Liver (tissue), 9 donors: ENCODE measurements around the gene DNAI4. TPM values are rescaled to one million over a fixed set of nuclear protein-coding genes. Genes with fewer than 3 reads are reported as not detected.

Experiments used
- DNase-seq: peaks from one replicate; pipeline ENCODE4 v3.0.0-alpha.2; 2017; ENCODE audit warnings: low spot score
- H3K27ac ChIP-seq, 2 donors: one replicate each; pipeline ENCODE4 v1.7.0; 2013; ENCODE audit warnings: inconsistent platforms in 2 of 2, low read length in 2 of 2, control low read depth in 1 of 2, low read depth in 1 of 2, mild to moderate bottlenecking in 1 of 2
- H3K27me3 ChIP-seq, 4 donors: one replicate each; pipeline versions ENCODE4 v1.6.1 to v1.7.0; 2013; ENCODE audit warnings: low read length in 3 of 4, inconsistent platforms in 1 of 4, mild to moderate bottlenecking in 1 of 4, moderate library complexity in 1 of 4; ENCODE audit not compliant: control insufficient read depth in 4 of 4, insufficient read depth in 4 of 4
- H3K36me3 ChIP-seq, 4 donors: one replicate each; pipeline versions ENCODE4 v1.6.1 to v1.7.0; 2013; ENCODE audit warnings: low read length in 3 of 4, mild to moderate bottlenecking in 3 of 4, low read depth in 1 of 4, moderate library complexity in 1 of 4; ENCODE audit not compliant: control insufficient read depth in 4 of 4, insufficient read depth in 3 of 4
- H3K4me1 ChIP-seq, 4 donors: one replicate each; pipeline versions ENCODE4 v1.6.1 to v1.7.0; 2013; ENCODE audit warnings: low read length in 3 of 4, mild to moderate bottlenecking in 3 of 4, moderate library complexity in 1 of 4; ENCODE audit not compliant: control insufficient read depth in 4 of 4, insufficient read depth in 4 of 4
- H3K4me3 ChIP-seq, 3 donors: one replicate each; pipeline versions ENCODE4 v1.6.1 to v1.7.0; 2013; ENCODE audit warnings: low read length in 3 of 3, control low read depth in 1 of 3, low read depth in 1 of 3, mild to moderate bottlenecking in 1 of 3
- H3K9ac ChIP-seq, 2 donors: one replicate each; pipeline ENCODE4 v1.7.0; 2013; ENCODE audit warnings: low read length in 2 of 2, mild to moderate bottlenecking in 2 of 2, moderate library complexity in 2 of 2, control low read depth in 1 of 2, low read depth in 1 of 2
- H3K9me3 ChIP-seq, 4 donors: one replicate each; pipeline versions ENCODE4 v1.6.1 to v1.7.0; 2013; ENCODE audit warnings: low read length in 3 of 4; ENCODE audit not compliant: control insufficient read depth in 4 of 4
- ATF3 ChIP-seq: IDR thresholded peaks from 2 replicates; pipeline ENCODE4 v1.6.1; 2016; ENCODE audit warnings: antibody characterized with exemption
- EGR1 ChIP-seq, 2 donors: IDR thresholded peaks; 2 replicates each; pipeline ENCODE4 v1.6.1; 2016 to 2018; ENCODE audit warnings: antibody characterized with exemption in 2 of 2, low read depth in 2 of 2
- FOXA1 ChIP-seq: IDR thresholded peaks from 2 replicates; pipeline ENCODE4 v1.6.1; 2016; ENCODE audit warnings: antibody characterized with exemption
- FOXA2 ChIP-seq: IDR thresholded peaks from 2 replicates; pipeline ENCODE4 v1.6.1; 2016; ENCODE audit warnings: antibody characterized with exemption
- GABPA ChIP-seq, 2 donors: IDR thresholded peaks in 1 of 2; conservative IDR thresholded peaks in 1 of 2; 2 replicates each; pipeline ENCODE4 v1.6.1; 2016; ENCODE audit warnings: antibody characterized with exemption in 2 of 2, mild to moderate bottlenecking in 1 of 2, moderate library complexity in 1 of 2
- HNF4A ChIP-seq, 2 donors: conservative IDR thresholded peaks; 2 replicates each; pipeline ENCODE4 v1.6.1; 2016; ENCODE audit warnings: antibody characterized with exemption in 2 of 2, mild to moderate bottlenecking in 2 of 2
- HNF4G ChIP-seq: IDR thresholded peaks from 2 replicates; pipeline ENCODE4 v1.6.1; 2016; ENCODE audit warnings: antibody characterized with exemption
- JUND ChIP-seq, 2 donors: IDR thresholded peaks; 2 replicates each; pipeline ENCODE4 v1.6.1; 2016; ENCODE audit warnings: antibody characterized with exemption in 2 of 2
- MAX ChIP-seq: IDR thresholded peaks from 2 replicates; pipeline ENCODE4 v1.6.1; 2016; ENCODE audit warnings: antibody characterized with exemption
- NR2F2 ChIP-seq: IDR thresholded peaks from 2 replicates; pipeline ENCODE4 v1.6.1; 2016; ENCODE audit warnings: antibody characterized with exemption
- RAD21 ChIP-seq, 2 donors: IDR thresholded peaks; 2 replicates each; pipeline ENCODE4 v1.6.1; 2016; ENCODE audit warnings: antibody characterized with exemption in 2 of 2, mild to moderate bottlenecking in 2 of 2
- REST ChIP-seq: IDR thresholded peaks from 2 replicates; pipeline ENCODE4 v1.6.1; 2016; ENCODE audit warnings: antibody characterized with exemption, mild to moderate bottlenecking
- RXRA ChIP-seq, 2 donors: IDR thresholded peaks; 2 replicates each; pipeline ENCODE4 v1.6.1; 2017 to 2018; ENCODE audit warnings: antibody characterized with exemption in 2 of 2, mild to moderate bottlenecking in 1 of 2
- SP1 ChIP-seq: IDR thresholded peaks from 2 replicates; pipeline ENCODE4 v1.6.1; 2018; ENCODE audit warnings: antibody characterized with exemption, mild to moderate bottlenecking
- TAF1 ChIP-seq: conservative IDR thresholded peaks from 2 replicates; pipeline ENCODE4 v1.6.1; 2016; ENCODE audit warnings: antibody characterized with exemption, mild to moderate bottlenecking
- YY1 ChIP-seq: IDR thresholded peaks from 2 replicates; pipeline ENCODE4 v1.6.1; 2016; ENCODE audit warnings: antibody characterized with exemption, mild to moderate bottlenecking
- WGBS: extraction: QIAGEN DNeasy Blood & Tissue Kit; methylation state at CpG from one replicate; pipeline ENCODE4 v1.1.7; 2013; 5-methylcytosine and 5-hydroxymethylcytosine counted together
- polyA plus RNA-seq, 2 donors: library from polyadenylated mRNA; stranded (reverse) in 1 of 2; unstranded in 1 of 2; fragments of 200-250 nt in 1 of 2; fragments of >200 nt in 1 of 2; fragmentation: Nextera tagmentation in 1 of 2; extraction: Ambion mirVana in 1 of 2; gene quantifications; one replicate each; pipeline versions ENCODE4 v1.2.1 to v1.2.3, GENCODE V29; 2013 to 2015
- total RNA-seq, 2 donors: library from RNA; depleted of rRNA; stranded (reverse); fragments of >200 nt; gene quantifications; one replicate each; pipeline ENCODE4 v1.2.3, GENCODE V29; 2014
- TF ChIP-seq, protein P1 (sequence below): IDR thresholded peaks from 2 replicates; pipeline ENCODE4 v1.6.1; 2016; ENCODE audit warnings: antibody characterized with exemption
- TF ChIP-seq, protein P2 (sequence below): fragments of 150-350 bp; IDR thresholded peaks from 2 replicates; pipeline ENCODE4 v1.5.1; 2017; ENCODE audit warnings: improper control_type of control experiment, low read depth, low read length; ENCODE audit not compliant: missing input control
- donor health status: healthy.
- donor health status: healthy.
- donor health status: healthy.
- donor health status: healthy.
- donor health status: healthy.

DNAI4 gene
- total and polyA plus RNA-seq, 4 donors = 0.42 to 1.8 (median 0.84) TPM

DNA sequence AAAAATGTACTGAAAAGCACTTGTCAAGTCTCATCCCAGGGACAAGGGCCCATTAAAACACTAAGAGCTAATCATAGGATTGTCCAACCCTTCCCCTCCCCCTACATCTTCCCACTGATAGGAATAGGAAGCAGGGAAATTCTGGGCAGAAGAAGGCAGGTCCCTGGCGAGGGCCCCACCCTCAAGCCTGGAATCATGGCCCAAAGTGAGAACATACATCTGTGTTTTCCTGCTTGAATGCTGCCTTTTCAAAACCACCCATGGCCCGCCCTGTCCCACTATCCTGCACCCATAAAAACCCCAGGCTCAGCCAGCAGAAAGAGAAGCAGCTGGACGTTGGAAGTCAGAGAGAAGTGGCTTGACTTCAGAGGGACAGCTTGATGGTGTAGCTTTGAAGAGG, 4.8 kb downstream of the DNAI4 start:
- no peak overlapping the region for H3K4me3 ChIP-seq
- 86% methylated on average over 3 of the region's 3 CpGs for WGBS
- DNase-seq = no peak
- H3K4me1 ChIP-seq = peaks cover 4 to 18% (median 6%) of the 10 kb centered on the region in 4 donors
- H3K36me3 ChIP-seq = no peaks in the 10 kb centered on the region
- H3K9me3 ChIP-seq = no peaks in the 10 kb centered on the region
- TF ChIP-seq, protein P1, sequence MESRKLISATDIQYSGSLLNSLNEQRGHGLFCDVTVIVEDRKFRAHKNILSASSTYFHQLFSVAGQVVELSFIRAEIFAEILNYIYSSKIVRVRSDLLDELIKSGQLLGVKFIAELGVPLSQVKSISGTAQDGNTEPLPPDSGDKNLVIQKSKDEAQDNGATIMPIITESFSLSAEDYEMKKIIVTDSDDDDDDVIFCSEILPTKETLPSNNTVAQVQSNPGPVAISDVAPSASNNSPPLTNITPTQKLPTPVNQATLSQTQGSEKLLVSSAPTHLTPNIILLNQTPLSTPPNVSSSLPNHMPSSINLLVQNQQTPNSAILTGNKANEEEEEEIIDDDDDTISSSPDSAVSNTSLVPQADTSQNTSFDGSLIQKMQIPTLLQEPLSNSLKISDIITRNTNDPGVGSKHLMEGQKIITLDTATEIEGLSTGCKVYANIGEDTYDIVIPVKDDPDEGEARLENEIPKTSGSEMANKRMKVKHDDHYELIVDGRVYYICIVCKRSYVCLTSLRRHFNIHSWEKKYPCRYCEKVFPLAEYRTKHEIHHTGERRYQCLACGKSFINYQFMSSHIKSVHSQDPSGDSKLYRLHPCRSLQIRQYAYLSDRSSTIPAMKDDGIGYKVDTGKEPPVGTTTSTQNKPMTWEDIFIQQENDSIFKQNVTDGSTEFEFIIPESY = no peak
- TF ChIP-seq ATF3 (no peak), YY1 (no peak), FOXA1 (no peak), SP1 (no peak), FOXA2 (no peak), EGR1 (IDR thresholded peaks at IDR 0.05; ENCODE audit: low read depth in 2 of 2) (no peak), HNF4A (conservative IDR thresholded peaks at IDR 0.05) (no peak), REST (no peak), JUND (IDR thresholded peaks at IDR 0.05) (no peak), RAD21 (IDR thresholded peaks at IDR 0.05) (no peak), MAX (no peak), HNF4G (no peak), GABPA (IDR thresholded peaks at IDR 0.05 in 1 of 2, conservative IDR thresholded peaks at IDR 0.05 in 1 of 2) (no peak), NR2F2 (no peak), TAF1 (no peak), RXRA (IDR thresholded peaks at IDR 0.05) (no peak)
- TF ChIP-seq, protein P2, sequence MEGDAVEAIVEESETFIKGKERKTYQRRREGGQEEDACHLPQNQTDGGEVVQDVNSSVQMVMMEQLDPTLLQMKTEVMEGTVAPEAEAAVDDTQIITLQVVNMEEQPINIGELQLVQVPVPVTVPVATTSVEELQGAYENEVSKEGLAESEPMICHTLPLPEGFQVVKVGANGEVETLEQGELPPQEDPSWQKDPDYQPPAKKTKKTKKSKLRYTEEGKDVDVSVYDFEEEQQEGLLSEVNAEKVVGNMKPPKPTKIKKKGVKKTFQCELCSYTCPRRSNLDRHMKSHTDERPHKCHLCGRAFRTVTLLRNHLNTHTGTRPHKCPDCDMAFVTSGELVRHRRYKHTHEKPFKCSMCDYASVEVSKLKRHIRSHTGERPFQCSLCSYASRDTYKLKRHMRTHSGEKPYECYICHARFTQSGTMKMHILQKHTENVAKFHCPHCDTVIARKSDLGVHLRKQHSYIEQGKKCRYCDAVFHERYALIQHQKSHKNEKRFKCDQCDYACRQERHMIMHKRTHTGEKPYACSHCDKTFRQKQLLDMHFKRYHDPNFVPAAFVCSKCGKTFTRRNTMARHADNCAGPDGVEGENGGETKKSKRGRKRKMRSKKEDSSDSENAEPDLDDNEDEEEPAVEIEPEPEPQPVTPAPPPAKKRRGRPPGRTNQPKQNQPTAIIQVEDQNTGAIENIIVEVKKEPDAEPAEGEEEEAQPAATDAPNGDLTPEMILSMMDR = no peak
- no peak overlapping the region for H3K9ac ChIP-seq
- no peaks in the 10 kb centered on the region for H3K27me3 ChIP-seq
- H3K27ac ChIP-seq = no peak overlapping the region
